GM12872 (cell line): ENCODE data around the gene PNMA8A.

ENCODE experiments used
- TF ChIP-seq, protein P1 (sequence below): IDR thresholded peaks from 3 replicates; pipeline ENCODE4 v1.5.1; 2011; ENCODE audit warnings: low read depth, mild to moderate bottlenecking, low read length, moderate library complexity; ENCODE audit not compliant: insufficient read depth

The PNMA8A gene

DNA sequence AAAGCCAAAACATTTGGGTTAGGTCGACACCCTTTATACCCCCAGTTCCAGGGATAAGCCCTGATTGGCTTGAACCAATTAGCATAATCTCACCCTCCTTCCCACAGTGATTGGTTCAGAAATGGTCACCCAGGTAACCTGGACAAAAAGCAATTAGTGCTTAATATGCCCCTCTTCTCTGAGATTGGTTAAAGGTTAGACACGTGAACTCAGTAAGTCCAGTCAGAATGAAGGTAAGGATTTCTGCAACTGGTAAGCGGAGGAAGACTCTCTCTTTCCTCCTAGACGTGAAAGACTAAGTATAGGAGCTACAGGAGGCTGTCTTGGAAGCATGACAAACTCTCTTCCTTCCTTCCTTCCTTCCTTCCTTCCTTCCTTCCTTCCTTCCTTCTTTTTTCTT lies 41.4 kb downstream of the PNMA8A start:
- TF ChIP-seq, protein P1, sequence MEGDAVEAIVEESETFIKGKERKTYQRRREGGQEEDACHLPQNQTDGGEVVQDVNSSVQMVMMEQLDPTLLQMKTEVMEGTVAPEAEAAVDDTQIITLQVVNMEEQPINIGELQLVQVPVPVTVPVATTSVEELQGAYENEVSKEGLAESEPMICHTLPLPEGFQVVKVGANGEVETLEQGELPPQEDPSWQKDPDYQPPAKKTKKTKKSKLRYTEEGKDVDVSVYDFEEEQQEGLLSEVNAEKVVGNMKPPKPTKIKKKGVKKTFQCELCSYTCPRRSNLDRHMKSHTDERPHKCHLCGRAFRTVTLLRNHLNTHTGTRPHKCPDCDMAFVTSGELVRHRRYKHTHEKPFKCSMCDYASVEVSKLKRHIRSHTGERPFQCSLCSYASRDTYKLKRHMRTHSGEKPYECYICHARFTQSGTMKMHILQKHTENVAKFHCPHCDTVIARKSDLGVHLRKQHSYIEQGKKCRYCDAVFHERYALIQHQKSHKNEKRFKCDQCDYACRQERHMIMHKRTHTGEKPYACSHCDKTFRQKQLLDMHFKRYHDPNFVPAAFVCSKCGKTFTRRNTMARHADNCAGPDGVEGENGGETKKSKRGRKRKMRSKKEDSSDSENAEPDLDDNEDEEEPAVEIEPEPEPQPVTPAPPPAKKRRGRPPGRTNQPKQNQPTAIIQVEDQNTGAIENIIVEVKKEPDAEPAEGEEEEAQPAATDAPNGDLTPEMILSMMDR: no peak

DNA sequence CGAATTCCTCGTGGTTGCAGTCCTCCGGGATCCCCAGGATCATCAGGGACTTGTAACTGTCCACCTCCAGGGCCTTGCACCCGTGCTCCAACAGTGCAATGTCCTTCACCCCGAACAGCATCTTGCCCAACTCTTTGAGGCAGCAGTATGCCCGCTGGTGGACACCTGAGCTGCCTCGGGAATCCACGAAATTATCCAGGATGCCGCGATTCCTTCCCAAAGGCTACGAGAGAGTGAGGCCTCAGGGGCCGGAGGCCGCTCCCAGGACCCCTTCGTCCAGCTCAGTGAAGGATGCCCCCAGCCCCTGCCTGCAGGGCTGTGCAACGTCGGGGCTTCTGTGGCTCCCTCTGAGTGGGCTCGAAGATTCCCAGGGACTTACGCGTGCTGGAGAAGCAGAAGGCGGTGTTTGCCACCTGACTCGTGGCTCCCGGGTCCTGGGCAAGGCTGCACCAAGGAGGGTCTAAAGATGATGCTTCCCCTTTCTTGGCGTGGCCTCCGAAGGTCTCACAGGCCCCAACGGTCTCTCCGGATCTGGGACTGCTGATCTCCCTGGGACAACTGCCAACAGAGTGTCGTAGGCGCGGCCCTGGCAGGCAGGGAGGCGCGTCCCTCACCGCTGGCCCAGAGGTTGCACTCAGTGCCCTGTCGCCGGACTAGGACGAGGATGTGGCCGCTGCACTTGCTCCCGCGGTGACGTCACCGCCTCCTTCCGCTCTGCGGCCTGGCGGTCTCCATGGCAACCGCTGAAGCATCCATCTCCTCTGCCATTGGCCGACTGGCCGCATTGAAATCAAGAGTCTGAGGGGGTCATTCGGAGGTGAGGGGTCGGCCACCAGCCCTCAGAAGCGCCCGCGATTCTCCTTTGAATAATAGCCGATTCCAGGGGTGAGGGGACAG lies 42.9 kb downstream of the PNMA8A start, which contains the start of gene PNMA8C:
PNMA8C (minus strand) TSS at position 698 of the 897 bp plus-strand sequence; CDS start at position 121, 577 bp downstream.
- TF ChIP-seq, protein P1: no peak

DNA sequence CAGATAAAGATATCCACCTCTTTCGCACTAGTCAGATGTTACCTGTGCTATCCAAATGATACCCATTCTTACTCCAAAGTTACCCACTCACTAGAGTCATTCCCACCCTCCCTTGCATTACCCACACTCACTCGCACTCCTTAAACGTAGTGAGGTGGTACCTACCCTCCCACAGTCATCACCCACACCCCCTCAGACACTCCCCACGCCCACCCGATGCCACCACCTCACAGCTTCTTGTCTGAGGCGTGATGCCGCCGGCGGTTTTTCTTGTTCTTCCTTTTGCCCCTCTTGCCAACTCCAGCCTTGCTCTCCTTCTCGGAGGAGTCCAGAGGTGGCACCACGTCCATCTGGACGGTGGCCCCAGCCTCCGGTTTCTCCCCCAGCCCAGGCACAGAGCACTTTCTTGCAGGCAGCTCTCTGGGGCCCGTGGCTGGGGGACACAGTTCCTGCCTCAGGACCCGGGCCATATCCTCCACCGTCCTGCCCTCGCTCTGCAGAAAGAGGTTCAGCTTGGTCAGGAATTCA lies 43.8 kb downstream of the PNMA8A start:
- TF ChIP-seq, protein P1: no peak

DNA sequence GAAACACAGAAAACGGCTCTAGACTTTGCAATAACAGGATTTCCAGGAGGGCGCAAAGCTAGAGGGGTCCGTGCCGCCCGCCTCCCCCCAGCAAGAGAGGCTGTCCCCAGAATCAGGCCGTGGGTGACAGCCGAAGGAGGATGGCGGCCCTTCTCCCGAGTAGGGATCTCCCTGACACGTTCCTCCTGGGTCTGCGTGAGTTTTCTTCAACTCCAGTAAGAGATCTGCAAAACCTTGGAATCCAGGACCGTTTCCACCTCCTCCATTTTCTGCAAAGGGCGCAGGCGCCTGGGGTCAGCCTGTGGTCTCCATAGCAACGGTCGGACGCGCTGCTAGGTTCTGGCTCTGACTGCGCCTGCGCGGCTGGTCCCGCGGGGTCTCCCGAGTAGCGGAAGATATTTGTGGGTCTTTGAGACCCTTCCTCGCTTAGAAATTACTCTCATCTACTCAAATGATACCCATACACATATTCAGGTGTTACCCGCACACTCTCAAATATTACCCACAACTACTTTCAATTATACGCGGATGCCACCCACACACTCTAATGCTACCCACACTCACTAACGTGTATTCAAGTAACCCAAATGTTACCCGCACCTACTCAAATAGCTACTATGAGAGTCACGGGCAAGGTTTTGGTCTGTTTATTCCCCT lies 44.7 kb downstream of the PNMA8A start:
- TF ChIP-seq, protein P1: no peak

DNA sequence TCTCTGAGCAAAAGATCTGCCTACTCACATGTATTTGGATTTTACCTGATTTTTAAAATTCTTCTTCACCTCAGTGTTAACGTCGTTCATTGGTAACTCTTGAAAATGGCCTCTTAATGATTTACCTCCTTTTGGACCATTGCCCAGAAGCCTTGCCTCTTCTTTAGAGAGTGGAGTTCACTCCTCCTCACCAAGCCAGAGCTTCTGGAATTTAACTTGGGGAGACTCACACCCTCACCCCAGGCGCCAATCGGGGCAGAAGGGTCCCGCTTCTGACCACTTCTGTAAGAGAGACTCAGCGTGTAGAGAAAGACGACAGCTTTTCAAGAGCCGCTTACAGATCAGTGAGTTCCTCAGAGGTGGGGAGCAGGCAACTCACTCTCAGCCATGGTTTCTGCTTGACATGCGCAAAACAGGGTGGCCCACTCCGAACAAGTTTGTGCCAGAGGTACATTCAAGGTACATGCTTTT lies 45.3 kb downstream of the PNMA8A start:
- TF ChIP-seq, protein P1: no peak

DNA sequence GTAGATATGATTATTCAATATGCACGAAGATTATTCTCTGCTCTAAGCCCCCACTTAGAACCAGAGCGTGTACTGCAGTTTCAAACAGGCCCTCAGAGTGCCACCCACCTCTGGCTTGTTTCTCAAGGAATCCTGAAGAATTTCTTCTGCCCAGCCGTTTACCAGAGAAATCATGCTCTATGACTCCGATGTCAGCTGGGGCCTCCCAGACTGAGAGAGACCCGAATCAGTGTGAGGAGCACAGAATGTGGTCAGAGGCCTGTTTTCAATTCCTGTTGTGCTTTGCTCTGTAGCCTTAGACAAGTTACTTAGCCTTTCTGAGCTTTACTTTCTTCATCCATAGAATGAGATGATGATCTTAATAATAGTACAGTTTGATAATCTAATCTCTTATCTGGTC lies 48.2 kb downstream of the PNMA8A start:
- TF ChIP-seq, protein P1: no peak

DNA sequence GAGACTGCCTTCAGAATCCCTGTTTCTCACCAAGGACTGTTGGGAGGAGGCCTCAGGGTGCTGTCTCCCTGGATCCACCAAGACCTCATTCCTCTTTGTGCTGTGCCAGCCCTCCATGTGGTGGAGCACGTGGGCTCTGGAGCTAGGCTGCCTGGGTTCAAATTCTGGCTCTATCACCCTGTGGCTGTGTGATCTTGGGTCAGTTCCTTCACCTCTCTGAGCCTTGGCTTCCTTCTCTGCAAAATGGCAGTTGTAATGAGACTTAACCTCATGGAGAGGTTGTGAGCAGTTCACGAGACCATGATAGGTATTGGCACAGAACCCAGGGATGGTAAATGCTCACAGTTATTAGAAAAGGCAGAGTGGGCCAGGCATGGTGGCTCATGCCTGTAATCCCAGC lies 49.0 kb downstream of the PNMA8A start:
- TF ChIP-seq, protein P1: no peak
